ENCODE measurements around the gene SKI. TPM values are rescaled to one million over a fixed set of nuclear protein-coding genes. Genes with fewer than 3 reads are reported as not detected.

SKI gene
- total and polyA plus RNA-seq, 2 of the 4 experiments (the other 2 are of a cell fraction) = 2.3 to 20.1 TPM

- ChIA-PET CTCF (no interaction called here), POLR2A (ENCODE audit: unreplicated experiment) (no interaction called here)
- dilution Hi-C loops (cut with HindIII; ENCODE audit: low sequenced_read_pairs, unreplicated experiment) (no loop called here), in situ Hi-C loops (cut with MboI; ENCODE audit: low sequenced_read_pairs) (loop anchor here (25.0 kb wide), 1 partner anchor 390 kb away; no protein-coding TSS in a partner anchor), intact Hi-C loops (cut with micrococcal nuclease) (no loop called here)
- no peak overlapping the region for H3K56ac ChIP-seq (ENCODE audit: extremely low read depth, insufficient read depth, low read length)
- WGBS, 2 experiments (ENCODE audit: extremely low coverage in 2 of 2, insufficient read length in 1 of 2) = 89% methylated on average over 10 of the region's 11 CpGs; no CpG with 5 or more reads in 1 of the 2 experiments
- H3K9me1 ChIP-seq (ENCODE audit: insufficient read depth, low read length) = no peaks in the 10 kb centered on the region
- no peaks in the 10 kb centered on the region for H3K4me1 ChIP-seq (ENCODE audit: control insufficient read depth, insufficient read depth, low read length)
- H3K4me3 ChIP-seq (ENCODE audit: insufficient read depth, low read depth, low read length) = no peak overlapping the region
- no peak overlapping the region for H2BK5ac ChIP-seq (ENCODE audit: low read depth, low read length, poor library complexity, severe bottlenecking)
- H3K4me2 ChIP-seq (ENCODE audit: low read depth, low read length) = no peak overlapping the region
- H4K5ac ChIP-seq (ENCODE audit: low read depth, low read length) = no peak overlapping the region
- no peak overlapping the region for H2BK15ac ChIP-seq (ENCODE audit: low read depth, low read length)
- no peak overlapping the region for H3K23ac ChIP-seq (ENCODE audit: low read depth, low read length)
- no peak overlapping the region for H3K18ac ChIP-seq (ENCODE audit: low read depth, low read length)
- no peak overlapping the region for H2AK5ac ChIP-seq (ENCODE audit: low read depth, low read length)
- ATAC-seq (ENCODE audit: low read depth) (no peak), DNase-seq (no peak)
- H3K27me3 ChIP-seq (ENCODE audit: control insufficient read depth, insufficient read depth, low read length) = no peaks in the 10 kb centered on the region
- no peak overlapping the region for H3K4ac ChIP-seq (ENCODE audit: low read depth, low read length)
- H2BK20ac ChIP-seq (ENCODE audit: low read depth, low read length) = no peak overlapping the region
- H3K27ac ChIP-seq (ENCODE audit: insufficient read depth, low read length) = no peak overlapping the region
- H2BK120ac ChIP-seq (ENCODE audit: low read depth, low read length) = no peak overlapping the region
- no peaks in the 10 kb centered on the region for H4K20me1 ChIP-seq (ENCODE audit: insufficient read depth, low read length)
- H3K9ac ChIP-seq (ENCODE audit: low read depth, low read length) = no peak overlapping the region
- H4K8ac ChIP-seq (ENCODE audit: low read depth in 2 of 2, low read length in 2 of 2) = no peak overlapping the region
- H3K14ac ChIP-seq (replicated peaks; ENCODE audit: low read depth, low read length) = no peak overlapping the region
- TF ChIP-seq BHLHE40 (IDR thresholded peaks at IDR 0.05; ENCODE audit: low read depth, low read length) = no peak
- no peak for TF ChIP-seq RFX5 (IDR thresholded peaks at IDR 0.05; ENCODE audit: low read depth, low read length)
- TF ChIP-seq NFE2L2 (IDR thresholded peaks at IDR 0.05; ENCODE audit: low read depth, low read length) = no peak
- TF ChIP-seq CHD1 (IDR thresholded peaks at IDR 0.05; ENCODE audit: low read depth, low read length) = no peak
- TF ChIP-seq, protein P1, sequence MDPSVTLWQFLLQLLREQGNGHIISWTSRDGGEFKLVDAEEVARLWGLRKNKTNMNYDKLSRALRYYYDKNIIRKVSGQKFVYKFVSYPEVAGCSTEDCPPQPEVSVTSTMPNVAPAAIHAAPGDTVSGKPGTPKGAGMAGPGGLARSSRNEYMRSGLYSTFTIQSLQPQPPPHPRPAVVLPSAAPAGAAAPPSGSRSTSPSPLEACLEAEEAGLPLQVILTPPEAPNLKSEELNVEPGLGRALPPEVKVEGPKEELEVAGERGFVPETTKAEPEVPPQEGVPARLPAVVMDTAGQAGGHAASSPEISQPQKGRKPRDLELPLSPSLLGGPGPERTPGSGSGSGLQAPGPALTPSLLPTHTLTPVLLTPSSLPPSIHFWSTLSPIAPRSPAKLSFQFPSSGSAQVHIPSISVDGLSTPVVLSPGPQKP (IDR thresholded peaks at IDR 0.05; ENCODE audit: borderline replicate concordance, low read depth, low read length) = no peak
- TF ChIP-seq CEBPB (IDR thresholded peaks at IDR 0.05; ENCODE audit: low read depth, low read length) = no peak
- no peak for TF ChIP-seq CTCF (conservative IDR thresholded peaks at IDR 0.05; ENCODE audit: low read depth, low read length)
- TF ChIP-seq POLR2A (IDR thresholded peaks at IDR 0.05; ENCODE audit: low read depth, low read length) = no peak
- no peak for TF ChIP-seq SMC3 (IDR thresholded peaks at IDR 0.05; ENCODE audit: low read depth, low read length)
- no peak for TF ChIP-seq RCOR1 (IDR thresholded peaks at IDR 0.05; ENCODE audit: insufficient replicate concordance, low read length)
- TF ChIP-seq MAZ (IDR thresholded peaks at IDR 0.05; ENCODE audit: borderline replicate concordance, low read depth, low read length) = no peak
- TF ChIP-seq FOS (IDR thresholded peaks at IDR 0.05; ENCODE audit: low read depth, low read length) = no peak
- H3K36me3 ChIP-seq (ENCODE audit: control insufficient read depth, insufficient read depth, low read length) = no peaks in the 10 kb centered on the region
- no peak overlapping the region for H2AK9ac ChIP-seq (replicated peaks; ENCODE audit: low read depth, low read length, poor library complexity)
- BruUV-seq (replicated peaks) = no TSS peak
- H2AFZ ChIP-seq (replicated peaks; ENCODE audit: low read length, poor library complexity) = no peak overlapping the region
- no peak overlapping the region for H4K91ac ChIP-seq (ENCODE audit: insufficient read depth, low read depth, low read length)
- H3K79me1 ChIP-seq (ENCODE audit: low read depth in 1 of 2, low read length in 2 of 2) = no peaks in the 10 kb centered on the region
- no peaks in the 10 kb centered on the region for H3K9me3 ChIP-seq (ENCODE audit: control insufficient read depth, insufficient read depth, low read length)
Observed at GRCh38 chr1:2352341-2352896, 124.3 kb downstream of the SKI start.
